WTC11 (cell line): ENCODE measurements around the gene NELFCD.

Source experiments
- CTCF ChIP-seq: fragments of 200-600 bp; IDR thresholded peaks from 2 replicates; pipeline ENCODE4 v1.8.0; 2022; ENCODE audit warnings: antibody characterized with exemption
- KAT7 ChIP-seq: sonication (generic); formaldehyde crosslinking; IDR thresholded peaks from 2 replicates; pipeline ENCODE4 v1.8.1; 2023; ENCODE audit warnings: missing genetic modification reagents, mild to moderate bottlenecking, borderline replicate concordance
- MLX ChIP-seq: sonication (generic); formaldehyde crosslinking; IDR thresholded peaks from 2 replicates; pipeline ENCODE4 v1.8.1; 2023; ENCODE audit warnings: mild to moderate bottlenecking, missing genetic modification reagents, moderate library complexity
- STAT6 ChIP-seq: sonication (generic); formaldehyde crosslinking; conservative IDR thresholded peaks from 2 replicates; pipeline ENCODE4 v1.8.1; 2023; ENCODE audit warnings: mild to moderate bottlenecking, low read depth, missing genetic modification reagents, moderate library complexity

- TF ChIP-seq STAT6 (CRISPR knock-in tag) (no peak), CTCF (no peak), KAT7 (CRISPR knock-in tag) (no peak), MLX (no peak)
These were observed 52.0 kb downstream of the NELFCD start for GRCh38 chr20:59033093-59033492.
